ENCODE measurements around the gene IL1RL2.

Gene IL1RL2

DNA sequence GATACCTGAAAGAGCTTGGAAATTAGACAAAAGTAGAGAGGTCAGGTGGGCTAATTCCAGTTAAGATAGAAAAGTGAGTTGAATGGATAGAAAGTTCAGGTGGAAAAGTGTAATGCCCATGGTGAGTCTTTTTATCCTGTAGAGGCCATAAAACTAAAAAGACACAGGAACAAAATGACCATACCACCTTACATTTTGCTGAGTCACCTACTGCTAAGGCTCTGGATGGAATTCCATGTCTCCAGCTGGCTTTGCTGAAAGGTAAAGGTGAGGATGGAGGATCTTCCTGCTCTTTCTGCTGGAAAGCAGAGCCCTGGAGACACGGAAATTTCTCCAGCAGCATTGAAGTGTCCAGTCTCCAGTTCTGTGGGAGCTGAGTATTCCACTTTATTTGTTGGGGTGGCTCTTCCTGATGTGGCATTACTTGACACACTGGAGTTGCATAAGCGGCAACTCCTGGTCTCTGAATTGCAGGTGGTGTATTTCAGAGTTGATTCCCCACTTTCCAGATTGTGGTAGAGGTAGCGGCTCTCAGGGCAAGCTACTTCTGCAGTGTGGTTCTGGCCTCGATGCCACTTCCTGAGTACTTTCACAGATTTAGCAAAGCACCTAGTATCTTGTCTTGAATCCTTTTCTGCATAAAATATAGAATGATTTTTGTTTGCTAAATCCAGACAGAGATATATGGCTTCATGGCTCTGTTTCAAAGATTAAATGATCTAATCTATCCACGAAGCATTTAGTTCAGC, 10.7 kb downstream of the IL1RL2 start:
- DNase-seq = no peak

DNA sequence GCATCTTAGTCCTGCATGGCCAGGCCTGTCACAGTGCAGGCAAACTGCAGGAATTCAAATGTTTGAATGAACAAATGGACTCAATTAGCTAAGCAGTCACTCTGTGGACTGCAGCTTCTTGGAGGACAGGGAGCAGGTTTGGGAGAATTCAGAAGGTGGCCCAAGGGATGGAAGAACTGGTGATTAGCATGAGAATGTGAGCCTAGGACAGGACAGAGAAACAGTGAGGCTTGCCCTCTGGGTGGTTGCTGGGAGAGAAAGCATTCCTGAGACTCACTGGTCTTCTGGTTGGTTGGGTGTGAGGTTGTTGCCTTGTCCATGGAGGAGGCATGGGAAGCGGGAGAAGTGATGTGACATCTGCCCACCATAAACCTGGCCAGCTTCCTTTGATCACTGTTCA, 13.7 kb downstream of the IL1RL2 start:
- no peak for DNase-seq

DNA sequence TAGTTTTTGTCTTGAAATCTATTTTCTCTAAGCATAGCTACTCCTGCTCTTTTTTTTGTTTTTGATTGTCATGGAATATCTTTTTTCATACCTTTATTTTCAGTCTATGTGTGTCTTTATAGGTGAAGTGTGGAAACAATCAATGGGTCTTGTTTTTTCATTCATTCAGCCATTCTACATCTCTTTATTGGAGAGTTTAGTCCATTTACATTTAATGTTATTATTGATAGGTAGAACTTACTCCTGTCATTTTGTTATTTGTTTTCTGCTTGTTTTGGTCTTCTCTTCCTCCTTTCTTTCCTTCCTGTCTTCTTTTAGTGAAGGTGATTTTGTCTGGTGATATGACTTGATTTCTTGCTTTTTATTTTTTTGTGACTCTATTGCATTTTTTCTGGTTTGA, 17.8 kb downstream of the IL1RL2 start:
- DNase-seq = no peak

DNA sequence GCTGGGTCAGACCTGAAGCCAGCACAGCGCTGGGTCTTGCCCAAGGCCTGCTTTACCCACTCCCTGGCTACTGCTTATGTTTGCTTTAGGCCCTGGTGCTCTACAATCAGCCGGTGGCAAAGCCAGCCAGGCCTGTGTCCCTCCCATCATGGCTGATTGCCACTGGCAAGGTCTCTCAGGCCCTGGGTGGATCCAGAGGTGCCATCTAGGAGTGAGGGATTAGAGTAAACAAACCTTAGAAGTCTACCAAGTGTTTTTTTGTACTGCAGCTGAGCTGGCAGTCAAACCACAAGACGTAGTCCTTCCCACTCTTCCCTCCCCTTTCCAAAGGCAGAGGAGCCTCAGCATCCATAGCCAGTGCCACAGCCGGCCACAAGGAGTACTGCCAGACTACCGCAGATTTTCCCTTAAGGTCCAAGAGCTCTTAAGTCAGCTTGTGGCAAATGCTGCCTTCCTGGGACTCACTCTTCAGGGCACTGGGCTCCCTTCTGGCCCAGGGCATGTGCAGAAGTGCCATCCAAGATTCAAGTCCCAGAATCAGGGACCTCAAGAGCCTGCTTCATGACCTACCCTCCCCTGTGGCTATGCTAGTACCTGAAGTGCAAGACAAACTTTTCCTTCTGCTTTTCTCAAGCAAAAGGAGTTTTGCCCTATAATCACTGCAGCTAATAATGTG, 20.0 kb downstream of the IL1RL2 start:
- no peak for DNase-seq

DNA sequence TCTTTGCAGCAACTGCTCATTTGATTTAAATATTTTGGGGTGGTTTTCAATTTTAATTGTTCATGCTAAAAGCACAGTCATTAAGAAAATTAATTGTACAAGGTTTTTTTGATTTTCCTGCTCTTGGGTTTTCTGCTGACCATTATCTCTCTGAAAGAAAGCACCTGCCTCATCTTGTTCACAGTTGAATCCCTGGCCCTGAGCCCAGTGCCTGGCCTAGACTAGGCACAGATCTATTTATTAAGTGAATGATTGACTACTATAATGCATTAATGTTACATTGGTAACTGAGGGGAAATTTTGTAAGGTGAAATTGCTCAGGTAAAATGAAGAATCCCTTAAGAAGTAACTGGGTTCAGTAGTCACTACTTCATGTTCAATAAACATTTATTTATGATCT, 22.0 kb downstream of the IL1RL2 start:
- DNase-seq = no peak

DNA sequence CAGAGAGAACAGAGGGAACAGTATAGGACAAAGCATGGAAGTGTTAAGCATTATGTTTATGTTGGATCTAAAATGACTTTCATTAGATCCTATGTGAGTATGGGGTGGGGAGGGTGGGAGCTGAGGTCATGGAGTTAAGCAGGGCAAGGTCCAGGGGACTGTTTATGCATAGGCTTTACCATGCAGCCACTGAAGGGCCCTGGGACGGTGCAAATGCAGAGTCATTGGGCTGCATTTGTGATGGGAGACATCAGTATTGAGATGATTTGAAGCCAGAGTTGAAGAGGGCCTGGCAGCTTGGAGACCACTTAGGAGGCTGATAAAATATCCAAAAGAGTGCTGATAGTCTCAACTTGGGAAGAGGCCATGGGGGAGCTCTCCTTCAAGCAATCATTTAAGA, 22.7 kb downstream of the IL1RL2 start:
- DNase-seq = no peak

DNA sequence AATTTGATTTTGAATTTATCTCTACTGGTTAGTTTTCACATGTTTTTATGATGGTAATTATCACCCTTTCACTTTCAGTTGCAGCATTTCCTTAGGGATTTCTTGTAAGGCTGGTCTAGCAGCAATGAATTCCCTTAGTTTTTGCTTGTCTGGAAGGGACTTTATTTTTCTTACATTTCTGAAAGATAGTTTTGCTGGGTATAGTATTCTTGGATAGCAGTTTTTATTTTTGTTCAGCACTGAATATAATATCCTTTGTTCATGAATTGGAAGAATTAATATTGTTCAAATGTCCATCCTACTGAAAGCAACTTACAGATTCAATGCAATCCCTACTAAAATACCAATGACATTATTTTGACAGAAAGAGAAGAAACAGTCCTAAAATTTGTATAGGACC, 30.2 kb downstream of the IL1RL2 start:
- no peak for DNase-seq

DNA sequence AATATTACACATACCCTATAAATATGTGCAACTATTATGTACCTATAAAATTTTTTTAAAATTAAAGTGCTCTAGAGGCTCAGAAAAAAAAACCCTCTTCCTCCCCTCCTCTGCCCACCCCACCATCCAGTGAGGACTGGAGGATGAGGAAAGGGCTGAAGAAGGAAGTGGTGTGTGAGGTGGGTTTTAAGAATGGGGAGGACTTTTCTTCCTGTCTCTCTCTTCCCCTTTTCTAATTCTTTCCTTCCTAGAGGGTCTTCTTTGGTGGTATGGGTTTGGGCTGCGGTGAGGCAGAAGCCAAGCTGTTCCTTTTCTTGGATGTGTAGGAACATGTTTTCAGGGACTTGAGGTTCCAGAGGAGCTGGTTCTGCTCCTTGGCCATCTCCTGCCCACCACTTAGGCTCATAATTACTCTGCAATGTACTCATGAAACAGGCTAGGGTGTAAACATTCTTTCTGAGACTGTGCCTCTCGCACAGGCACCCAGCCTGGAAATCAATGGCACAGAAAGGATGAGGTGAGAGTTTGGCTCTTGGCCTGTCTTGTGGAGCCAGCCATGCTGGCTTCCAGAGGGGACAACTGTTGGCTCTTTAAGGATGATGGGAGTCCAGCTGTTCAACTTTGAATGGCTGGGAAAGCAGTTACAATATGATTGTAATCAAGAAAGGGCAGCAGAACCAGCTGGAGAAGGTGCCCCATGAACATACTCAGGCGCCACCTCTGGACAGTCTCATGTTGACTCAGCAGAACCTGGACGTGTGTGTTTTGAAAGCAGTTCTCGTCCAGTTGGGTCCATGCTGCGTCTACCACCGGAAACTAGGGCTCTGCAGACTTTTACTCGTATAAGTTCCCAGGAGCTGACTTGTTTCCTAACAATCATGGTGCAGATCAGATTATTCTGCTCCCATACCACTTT, 38.3 kb downstream of the IL1RL2 start:
- DNase-seq = no peak

DNA sequence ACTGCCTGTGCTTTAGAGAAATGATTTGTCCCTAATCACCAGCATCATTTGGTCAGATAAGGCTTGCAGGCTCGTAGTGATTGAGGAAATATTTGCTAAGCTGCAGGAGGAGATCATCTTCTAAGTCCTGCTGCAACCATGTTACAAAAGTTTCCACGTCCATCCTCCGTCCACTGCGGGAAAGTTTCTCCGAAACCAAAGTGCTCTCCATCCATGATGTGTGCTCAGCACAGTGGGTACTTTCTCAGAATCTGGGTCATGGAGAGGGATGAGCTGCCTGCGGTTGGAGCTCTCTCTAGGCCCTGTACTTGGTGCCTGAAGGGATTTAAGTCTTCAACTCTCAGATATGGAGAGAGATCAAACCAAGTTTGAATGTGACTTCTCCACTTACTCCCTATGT, 39.3 kb downstream of the IL1RL2 start:
- DNase-seq = no peak

DNA sequence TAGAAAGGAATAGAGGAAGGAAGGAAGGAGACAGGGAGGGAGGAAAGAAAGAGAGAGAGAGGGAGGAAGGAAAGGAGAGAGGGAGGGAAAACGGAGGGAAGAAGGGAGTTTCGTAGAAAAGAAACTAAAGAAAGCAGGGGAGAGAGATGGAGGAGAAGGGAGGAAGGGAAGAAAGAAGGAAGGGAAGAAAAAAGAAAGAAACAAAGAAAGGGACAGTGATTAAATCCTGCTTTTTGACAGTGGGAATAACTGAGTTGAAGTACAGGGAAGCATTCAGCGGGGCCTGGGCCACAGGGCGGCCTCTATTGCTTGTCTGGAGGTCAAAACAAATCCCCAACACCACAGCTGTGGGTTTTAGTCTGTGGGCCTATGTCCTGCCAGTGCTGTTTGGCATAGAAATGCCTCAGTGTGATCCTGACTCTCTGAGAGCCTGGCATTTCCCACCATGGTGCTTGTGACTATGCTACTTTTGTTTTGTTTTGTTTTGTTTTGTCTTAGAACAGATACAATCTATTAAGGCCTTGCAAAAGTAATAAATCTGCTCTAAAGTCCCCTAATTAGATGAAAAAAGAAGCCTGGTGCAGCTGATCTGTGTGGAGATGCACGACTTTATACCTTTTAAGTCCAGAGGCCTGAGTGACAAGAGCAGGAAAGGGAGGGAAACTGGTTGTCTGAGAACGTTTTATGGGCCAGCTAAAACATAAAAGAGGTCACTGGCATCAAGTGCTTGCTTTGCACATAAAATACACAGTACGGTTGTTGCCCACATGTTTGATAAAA, 40.0 kb downstream of the IL1RL2 start:
- DNase-seq = no peak

DNA sequence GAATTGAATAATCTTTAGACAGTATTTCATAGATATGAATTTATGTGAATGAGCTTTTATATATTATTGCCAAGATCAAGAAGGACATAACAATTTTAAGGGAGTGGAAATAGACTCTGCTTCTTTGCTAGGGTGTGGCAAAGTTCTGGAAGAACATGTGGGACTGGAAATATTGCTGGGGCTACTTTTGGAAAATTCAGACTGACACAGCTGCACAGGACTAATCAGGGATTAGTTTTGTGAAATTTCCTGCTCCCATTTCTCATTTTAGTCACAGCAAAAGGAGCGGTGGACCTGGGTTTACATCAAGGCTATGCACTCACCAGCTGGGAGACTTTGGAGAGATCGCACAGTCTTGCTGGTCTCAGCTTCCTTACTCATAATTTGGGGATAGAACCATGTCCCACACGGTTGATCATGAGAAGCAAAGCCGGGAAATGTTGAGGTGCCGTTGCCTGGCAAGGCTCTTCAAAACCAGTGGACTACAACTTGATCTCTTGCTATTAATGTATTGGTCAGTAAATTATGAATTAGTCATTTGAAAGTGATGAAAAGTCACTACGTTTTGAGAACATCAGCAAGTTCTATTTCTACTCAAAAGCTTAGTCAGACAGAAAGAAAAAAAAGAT, 42.4 kb downstream of the IL1RL2 start:
- DNase-seq = no peak

DNA sequence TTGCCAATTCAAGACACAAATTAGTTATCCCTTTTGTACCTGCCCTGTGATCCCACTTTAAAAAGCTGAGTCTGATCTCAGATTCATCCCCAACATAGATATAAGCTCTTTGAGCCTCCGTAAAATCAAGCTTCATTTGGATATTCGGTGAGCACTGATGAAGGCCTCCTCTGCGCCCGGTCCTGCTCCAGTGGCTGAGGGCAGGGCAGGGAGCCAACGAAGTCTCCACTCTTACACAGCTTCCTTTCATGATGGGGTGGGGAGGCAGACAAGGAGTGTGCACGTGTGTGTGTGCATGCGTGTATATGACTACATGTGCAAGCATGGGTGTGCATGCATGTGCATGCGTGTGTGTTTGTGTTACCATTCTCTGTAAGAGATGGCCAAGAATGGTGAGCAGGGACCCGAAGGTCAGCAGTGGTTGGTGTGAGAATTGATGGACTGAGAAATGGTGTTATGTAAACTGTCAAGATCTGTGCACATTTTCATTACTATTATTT, 43.6 kb downstream of the IL1RL2 start:
- no peak for DNase-seq

DNA sequence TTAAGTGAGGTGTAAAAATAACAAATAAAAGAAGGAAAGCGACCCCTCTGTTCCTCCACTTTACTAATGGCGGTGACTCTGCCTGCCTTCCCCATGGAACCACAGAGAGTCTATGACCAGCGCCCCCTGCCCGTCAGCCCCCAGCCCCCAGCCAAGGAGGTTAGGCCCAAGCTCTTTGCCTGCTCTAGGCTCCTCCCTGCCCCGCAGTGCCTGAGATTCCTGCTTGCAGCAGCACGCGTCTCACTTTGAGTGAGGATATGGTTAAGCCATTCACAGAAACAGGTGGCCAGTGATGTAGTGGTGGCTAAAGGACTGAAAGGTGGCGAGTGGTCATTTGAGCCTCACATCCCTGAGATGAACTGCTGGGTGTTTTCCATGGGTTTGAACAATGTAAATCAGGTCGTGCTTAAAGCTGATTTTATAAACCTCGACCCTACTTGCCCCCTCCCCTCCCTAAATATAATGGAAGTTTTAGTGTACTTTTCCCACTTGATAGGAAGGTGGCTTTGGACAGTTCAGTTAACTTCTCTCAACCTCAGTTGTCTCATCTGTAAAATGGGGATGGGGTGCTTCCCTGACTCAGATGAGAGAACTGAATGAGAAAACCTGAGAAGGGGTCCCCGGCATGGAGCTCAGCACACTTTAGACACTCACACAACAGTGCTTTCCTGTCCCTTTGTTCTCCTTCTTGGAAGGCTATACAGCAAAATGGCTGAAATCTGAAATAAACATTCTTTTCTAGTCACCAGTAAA, 46.5 kb downstream of the IL1RL2 start:
- DNase-seq = no peak

DNA sequence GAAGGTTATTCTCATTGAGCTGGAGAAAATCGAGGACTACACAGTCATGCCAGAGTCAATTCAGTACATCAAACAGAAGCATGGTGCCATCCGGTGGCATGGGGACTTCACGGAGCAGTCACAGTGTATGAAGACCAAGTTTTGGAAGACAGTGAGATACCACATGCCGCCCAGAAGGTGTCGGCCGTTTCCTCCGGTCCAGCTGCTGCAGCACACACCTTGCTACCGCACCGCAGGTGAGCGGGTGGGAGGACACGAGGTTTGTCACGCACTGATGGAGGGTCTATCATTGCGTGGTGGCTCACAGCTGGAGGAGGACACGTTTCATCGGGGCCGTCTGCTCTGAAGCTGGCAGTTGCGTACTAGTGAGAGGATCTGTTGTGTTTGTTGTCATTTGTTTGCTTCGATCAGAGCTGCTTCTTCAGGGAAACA, 48.2 kb downstream of the IL1RL2 start:
- no peak for DNase-seq

DNA sequence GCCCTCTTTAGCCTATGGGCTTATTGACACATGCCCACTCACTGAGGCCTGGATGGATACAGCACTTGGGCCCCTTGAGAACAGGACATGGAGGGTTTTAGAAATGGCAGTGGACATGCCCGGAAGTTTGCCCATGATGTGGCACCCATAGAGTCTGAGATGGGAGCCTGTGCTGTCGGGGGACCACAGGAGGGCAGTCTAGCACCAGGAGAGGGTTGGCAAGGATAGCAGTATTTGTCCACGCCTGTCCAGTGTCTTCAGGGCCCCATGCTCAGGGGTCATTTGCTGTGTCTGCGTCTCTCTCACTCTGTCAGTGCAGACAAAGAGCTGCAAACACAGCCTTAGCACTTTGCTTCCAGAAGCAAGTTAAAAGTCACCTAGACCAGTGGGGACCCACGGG, 48.7 kb downstream of the IL1RL2 start:
- no peak for DNase-seq

DNA sequence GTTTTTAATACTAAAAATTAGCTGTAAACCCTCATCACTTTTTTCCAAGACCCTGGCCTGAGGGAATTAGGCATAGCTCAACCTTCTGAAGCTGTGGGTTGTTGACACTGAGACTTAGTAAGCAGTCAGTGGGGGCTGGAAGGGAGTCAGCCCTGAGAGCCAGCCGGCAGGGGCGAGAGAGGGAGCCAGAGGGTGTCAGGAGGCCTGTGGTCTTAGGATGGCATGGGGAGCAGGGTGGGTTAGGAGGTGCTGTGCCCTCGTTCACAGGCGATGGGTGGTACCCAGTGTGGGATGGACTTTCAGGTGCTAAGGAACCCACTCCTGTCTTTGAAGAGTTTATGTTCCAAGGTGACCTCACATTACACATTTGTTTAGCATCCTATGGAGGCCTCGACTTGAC, 49.3 kb downstream of the IL1RL2 start:
- no peak for DNase-seq

DNA sequence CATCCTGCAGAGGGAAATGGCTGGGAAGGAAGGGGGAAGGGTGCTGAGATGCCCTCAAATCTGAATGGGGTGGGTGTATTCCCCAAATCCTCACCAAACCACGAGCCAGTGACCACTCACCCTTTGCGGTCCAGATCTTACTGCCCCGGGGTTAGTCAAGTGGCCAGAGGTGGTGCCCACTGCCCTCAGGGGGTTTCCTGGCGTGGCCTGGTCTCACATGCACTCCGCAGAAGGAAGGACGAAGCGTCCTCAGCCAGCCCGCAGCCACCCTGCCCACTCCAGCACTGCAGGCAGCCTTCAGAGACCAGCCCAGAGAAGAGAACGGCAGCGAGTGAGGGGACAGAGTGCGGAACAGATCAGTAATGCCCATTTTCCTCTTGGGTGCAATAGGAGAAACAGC, 50.4 kb downstream of the IL1RL2 start:
- DNase-seq = no peak

DNA sequence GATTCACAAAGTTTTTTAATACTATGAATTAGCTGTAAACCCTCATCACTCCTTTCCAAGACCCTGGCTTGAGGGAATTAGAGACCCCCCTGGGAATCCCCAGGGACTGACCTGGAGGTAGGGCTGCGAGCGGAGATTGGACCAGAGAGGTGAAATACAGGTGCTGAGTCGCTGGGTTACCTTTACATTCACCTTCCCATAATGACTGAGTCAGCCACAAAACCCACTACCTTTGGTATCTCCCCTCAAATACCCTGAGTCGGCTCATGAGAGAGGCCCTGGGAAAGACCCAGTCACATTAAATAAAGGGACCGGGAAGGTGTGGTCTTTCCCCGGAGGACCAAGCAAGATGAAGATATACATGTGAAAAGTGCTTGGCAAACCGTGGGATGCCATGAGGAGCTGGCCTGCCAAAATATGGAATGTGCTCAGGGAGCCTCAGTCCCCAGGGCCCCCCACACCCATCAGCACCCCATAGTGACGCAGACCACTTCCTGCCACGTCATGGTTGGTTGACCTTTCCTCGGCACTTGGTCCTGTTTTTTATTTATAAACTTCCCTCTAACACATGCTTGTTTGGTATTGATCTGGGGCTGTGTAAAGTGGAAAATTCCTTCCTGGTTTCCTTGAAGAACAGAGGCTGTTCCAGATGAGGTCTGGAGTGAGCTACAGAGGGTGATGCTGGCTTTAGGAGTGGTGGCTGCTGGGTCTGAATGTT, 51.4 kb downstream of the IL1RL2 start:
- no peak for DNase-seq

DNA sequence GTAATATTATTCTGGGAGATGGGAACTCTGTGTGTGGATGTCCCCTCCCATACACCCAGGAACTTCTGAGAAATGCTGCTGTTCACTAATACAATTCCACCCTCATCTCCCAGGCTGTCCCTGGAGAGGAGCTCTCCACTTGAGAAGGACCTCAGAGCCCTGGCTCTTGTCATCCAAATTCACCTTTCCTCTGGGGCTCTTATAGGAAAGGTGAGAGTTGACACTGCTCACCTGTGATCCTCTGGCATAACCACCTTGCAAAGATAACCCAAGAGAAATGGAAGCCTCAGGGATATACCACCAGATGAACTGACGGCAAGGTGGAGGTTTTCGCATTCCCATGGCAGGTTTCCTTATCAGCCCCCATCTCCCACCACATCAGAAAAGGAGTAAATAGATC, 52.0 kb downstream of the IL1RL2 start:
- no peak for DNase-seq

DNA sequence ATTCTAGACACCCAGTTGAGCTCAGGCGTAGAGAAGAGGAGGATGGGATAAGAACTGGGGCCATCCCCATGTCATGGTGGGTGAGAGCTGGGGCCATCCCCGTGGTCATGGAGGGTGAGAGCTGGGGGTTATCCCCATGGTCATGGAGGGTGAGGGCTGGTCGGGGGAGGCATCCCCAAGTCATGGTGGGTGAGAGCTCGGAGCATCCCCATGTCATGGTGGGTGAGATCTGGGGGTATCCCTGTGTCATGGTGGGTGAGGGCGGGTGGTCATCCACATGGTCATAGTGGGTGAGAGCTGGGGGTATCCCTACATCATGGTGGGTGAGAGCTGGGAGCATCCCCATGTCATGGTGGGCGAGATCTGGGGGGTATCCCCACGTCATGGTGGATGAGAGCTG, 52.5 kb downstream of the IL1RL2 start:
- no peak for DNase-seq

Measured in NCI-H1092 (cell line).